ENCODE results near the gene BDKRB2.

GRCh38 chr14:96240641-96241040, 36.0 kb downstream of the BDKRB2 start:
- TF ChIP-seq POLR2AphosphoS5 (IDR thresholded peaks at IDR 0.05; ENCODE audit: low read depth, low read length) (no peak), REST (IDR thresholded peaks at IDR 0.05; ENCODE audit: insufficient read depth in 1 of 2, low read depth in 2 of 2, low read length in 2 of 2) (no peak), TAF1 (IDR thresholded peaks at IDR 0.05; ENCODE audit: borderline replicate concordance, insufficient read depth, low read length) (no peak), SIN3A (IDR thresholded peaks at IDR 0.05; ENCODE audit: borderline replicate concordance, insufficient read depth, low read length) (no peak), FOXP2 (optimal IDR thresholded peaks at IDR 0.05; ENCODE audit: borderline replicate concordance, extremely low read depth, extremely low read length, insufficient read depth) (no peak)

Data from PFSK-1 (cell line).